Calu3 (cell line): ENCODE measurements around the gene SWT1. TPM values are rescaled to one million over a fixed set of nuclear protein-coding genes. Genes with fewer than 3 reads are reported as not detected.

ENCODE experiments used
- BruUV-seq: library from RNA; stranded (reverse); fragments of 400-500 nt; replicated peaks from 2 replicates; lab custom pipeline; 2021; lab: Mats Ljungman, UMichigan
- CTCF ChIA-PET: fragments of 300-600 bp; sonication (Branson Sonifier 250); formaldehyde crosslinking; loops from one replicate; lab custom pipeline; 2022; ENCODE audit warnings: antibody characterized with exemption; lab: Charles Lee
- DNase-seq: peaks from one replicate; pipeline ENCODE4 v3.0.0; 2022
- H3K27ac Mint-ChIP-seq: one replicate; pipeline ENCODE4 v1.8.0; 2022; ENCODE audit warnings: mixed read lengths; ENCODE audit not compliant: unreplicated experiment
- H3K27me3 Mint-ChIP-seq: one replicate; pipeline ENCODE4 v1.8.0; 2022; ENCODE audit warnings: mixed read lengths; ENCODE audit not compliant: unreplicated experiment
- H3K36me3 Mint-ChIP-seq: one replicate; pipeline ENCODE4 v1.8.0; 2022; ENCODE audit warnings: mild to moderate bottlenecking, moderate library complexity, mixed read lengths; ENCODE audit not compliant: insufficient read depth, unreplicated experiment
- H3K4me1 Mint-ChIP-seq: one replicate; pipeline ENCODE4 v1.8.0; 2022; ENCODE audit warnings: mild to moderate bottlenecking, low read depth, mixed read lengths; ENCODE audit not compliant: unreplicated experiment
- H3K4me3 Mint-ChIP-seq: one replicate; pipeline ENCODE4 v1.8.0; 2022; ENCODE audit warnings: mild to moderate bottlenecking, low read depth, moderate library complexity, mixed read lengths; ENCODE audit not compliant: unreplicated experiment
- H3K9me3 Mint-ChIP-seq: one replicate; pipeline ENCODE4 v1.8.0; 2022; ENCODE audit warnings: low read depth, mixed read lengths; ENCODE audit not compliant: unreplicated experiment
- CTCF ChIP-seq: fragments of 200-600 bp; IDR thresholded peaks from one replicate; pipeline ENCODE4 v1.8.0; 2022; ENCODE audit warnings: antibody characterized with exemption; ENCODE audit not compliant: unreplicated experiment
- intact Hi-C: fragments of 100-400 bp; cut with micrococcal nuclease; formaldehyde crosslinking; loops from one replicate; pipeline ENCODE4 v1.10.0; 2022; ENCODE audit not compliant: unreplicated experiment
- total RNA-seq: library from RNA; stranded (reverse); gene quantifications from 2 replicates; pipeline ENCODE4 v1.2.3, GENCODE V29; 2022

SWT1 gene
- total RNA-seq, 1 experiment from 2014 or later: 2.9 TPM

- TF ChIP-seq CTCF: no peak
- DNase-seq: no peak
- BruUV-seq: no TSS peak
- CTCF ChIA-PET: no interaction called here
- intact Hi-C loops: no loop called here
- no peaks in the 10 kb centered on the region for H3K27me3 Mint-ChIP-seq
- H3K36me3 Mint-ChIP-seq: peaks cover 5% of the 10 kb centered on the region
- H3K4me3 Mint-ChIP-seq: no peak overlapping the region
- H3K9me3 Mint-ChIP-seq: peaks cover 2% of the 10 kb centered on the region
- no peak overlapping the region for H3K27ac Mint-ChIP-seq
- no peaks in the 10 kb centered on the region for H3K4me1 Mint-ChIP-seq
Measured at GRCh38 chr1:185287451-185287850, 130.5 kb downstream of the SWT1 start.

- Mint-ChIP-seq H3K4me1 (no peaks in the 10 kb centered on the region), H3K9me3 (peaks cover 2% of the 10 kb centered on the region), H3K27me3 (no peaks in the 10 kb centered on the region), H3K27ac (no peak overlapping the region), H3K4me3 (no peak overlapping the region), H3K36me3 (peaks cover 15% of the 10 kb centered on the region)
- DNase-seq: no peak
- CTCF ChIA-PET: interaction anchor here (1.3 kb wide), 1 partner anchor 308 kb away, joined by 3 read pairs; no protein-coding TSS in a partner anchor
- intact Hi-C loops: no loop called here
- no peak for TF ChIP-seq CTCF
- BruUV-seq: no TSS peak
Measured at GRCh38 chr1:185288435-185288834, 131.5 kb downstream of the SWT1 start.

- H3K27ac Mint-ChIP-seq: no peak overlapping the region
- H3K36me3 Mint-ChIP-seq: peaks cover 30% of the 10 kb centered on the region
- intact Hi-C loops: no loop called here
- H3K9me3 Mint-ChIP-seq: peaks cover 2% of the 10 kb centered on the region
- TF ChIP-seq CTCF: no peak
- no peaks in the 10 kb centered on the region for H3K4me1 Mint-ChIP-seq
- no peaks in the 10 kb centered on the region for H3K27me3 Mint-ChIP-seq
- DNase-seq: no peak
- CTCF ChIA-PET: no interaction called here
- no peak overlapping the region for H3K4me3 Mint-ChIP-seq
- BruUV-seq: no TSS peak
Measured at GRCh38 chr1:185289880-185290279, 132.9 kb downstream of the SWT1 start.

- TF ChIP-seq CTCF: no peak
- BruUV-seq: no TSS peak
- H3K27me3 Mint-ChIP-seq: no peaks in the 10 kb centered on the region
Measured at GRCh38 chr1:185291159-185291558, 134.2 kb downstream of the SWT1 start.

More at GRCh38 chr1:185291159-185291558, 134.2 kb downstream of the SWT1 start:
- intact Hi-C loops: no loop called here
- CTCF ChIA-PET: no interaction called here
- no peaks in the 10 kb centered on the region for H3K4me1 Mint-ChIP-seq
- no peak overlapping the region for H3K27ac Mint-ChIP-seq
- no peak for DNase-seq
- peaks cover 2% of the 10 kb centered on the region for H3K9me3 Mint-ChIP-seq
- H3K36me3 Mint-ChIP-seq: peaks cover 42% of the 10 kb centered on the region
- H3K4me3 Mint-ChIP-seq: no peak overlapping the region
